GM21381 (cell line): ENCODE measurements around the gene PLPPR4.
"Not testable (repeated sequence)": the region's sequence is repeated elsewhere in the genome, so short reads cannot be mapped to it uniquely, and the experiment has no call there.

Experiments used
- ATAC-seq: cut with Tn5 transposase; IDR thresholded peaks from one replicate; pipeline ENCODE4 v1.9.1; 2021; ENCODE audit warnings: mild to moderate bottlenecking, moderate library complexity; ENCODE audit not compliant: unreplicated experiment

The PLPPR4 gene

GRCh38 chr1:99268021-99268420 is 3.7 kb downstream of the PLPPR4 start:
- ATAC-seq = no peak

DNA sequence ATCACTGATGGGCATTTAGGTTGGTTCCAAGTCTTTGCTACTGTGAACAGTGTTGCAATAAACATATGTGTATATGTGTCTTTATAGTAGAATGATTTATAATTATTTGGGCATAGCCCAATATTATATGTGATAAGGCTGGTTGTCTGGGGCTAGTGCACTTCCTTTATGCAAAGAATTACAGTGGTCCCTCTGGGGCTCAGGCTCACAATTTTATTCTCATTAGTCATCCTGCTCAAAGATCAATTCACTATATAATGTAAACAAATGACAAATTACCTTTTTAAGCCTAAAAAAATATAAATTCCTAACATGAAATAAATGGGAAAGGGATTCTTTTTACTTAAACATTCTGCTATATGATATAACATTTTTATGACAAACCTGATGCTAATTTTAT is 5.0 kb downstream of the PLPPR4 start:
- ATAC-seq = no peak

DNA sequence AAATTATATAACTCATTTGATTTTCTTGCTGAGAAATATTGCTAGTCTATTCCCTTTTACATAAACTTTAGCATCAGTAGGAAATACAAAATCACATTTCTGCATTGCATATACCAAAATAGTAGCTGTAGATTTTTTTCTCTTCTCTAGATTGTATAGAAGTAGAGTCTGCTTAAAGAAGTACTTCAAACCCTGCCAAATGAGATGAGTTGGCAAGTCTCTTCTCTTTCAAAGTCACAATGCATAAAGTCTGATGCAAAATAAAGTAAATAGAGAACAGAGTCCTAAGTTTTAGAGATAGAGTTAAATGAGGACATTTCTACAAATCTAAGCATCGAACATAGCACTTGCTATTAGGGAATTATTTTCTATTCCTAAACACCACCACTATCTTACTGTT is 6.4 kb downstream of the PLPPR4 start:
- ATAC-seq = no peak

DNA sequence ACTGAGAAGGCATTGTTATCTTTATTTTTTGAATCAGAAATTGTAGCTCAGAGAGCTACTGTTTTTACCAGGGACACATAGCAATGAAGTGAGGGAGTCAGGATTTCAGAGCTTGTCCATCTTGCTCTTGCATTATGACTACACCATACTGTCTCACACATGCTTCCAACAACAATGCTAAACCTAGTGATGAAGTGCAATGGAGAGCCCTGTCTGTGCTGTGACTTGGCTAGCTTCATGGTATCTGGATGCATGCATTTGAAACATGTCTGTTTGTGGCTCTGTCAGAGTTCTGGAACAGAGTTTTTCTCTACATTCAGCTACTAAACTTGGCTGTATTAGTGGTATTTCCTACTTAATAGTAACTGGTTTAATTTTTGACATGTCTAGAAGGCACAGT is 7.0 kb downstream of the PLPPR4 start:
- ATAC-seq = no peak

- no peak for ATAC-seq
These were observed 12.8 kb downstream of the PLPPR4 start for GRCh38 chr1:99277066-99277465.

DNA sequence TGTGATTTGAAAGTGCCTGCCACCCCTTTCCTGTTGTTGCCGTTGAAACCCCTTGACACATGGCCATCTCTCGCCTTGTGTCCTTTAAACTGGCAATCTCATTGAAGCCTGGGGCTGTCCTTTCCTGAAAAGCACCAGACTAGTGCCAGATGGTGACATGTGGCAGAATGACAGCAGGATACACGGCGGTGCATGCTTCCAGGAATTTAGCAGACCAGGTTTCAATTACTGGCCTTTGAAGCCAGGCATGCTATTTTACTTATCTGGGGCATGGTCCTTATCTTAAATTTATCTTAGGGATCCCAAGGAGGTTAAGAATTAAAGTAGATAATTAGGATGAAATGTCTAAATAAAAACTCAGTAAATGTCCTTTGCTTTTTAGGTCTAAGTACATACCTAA is 15.2 kb downstream of the PLPPR4 start:
- ATAC-seq = no peak

DNA sequence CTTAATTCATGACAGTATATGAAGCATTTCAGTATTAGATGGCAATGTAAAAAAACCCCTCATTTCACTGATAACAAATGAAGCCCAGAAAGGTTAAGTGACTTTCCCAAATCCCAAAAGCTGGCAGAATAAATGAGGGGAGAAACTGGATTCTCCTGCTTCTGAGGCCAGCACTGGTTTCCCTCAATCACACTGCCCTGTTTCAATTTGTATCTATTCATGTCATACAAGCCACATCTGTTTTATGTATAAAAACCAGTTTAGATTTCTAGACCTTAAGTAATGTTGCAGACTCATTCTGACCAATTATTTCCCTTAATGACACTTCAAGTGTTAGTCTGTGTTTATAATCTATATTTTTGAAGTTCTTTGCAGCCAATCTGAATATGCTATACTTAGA is 16.8 kb downstream of the PLPPR4 start:
- no peak for ATAC-seq

- ATAC-seq = no peak
These were observed 18.2 kb downstream of the PLPPR4 start for GRCh38 chr1:99282536-99282935.

GRCh38 chr1:99283521-99283920 is 19.2 kb downstream of the PLPPR4 start:
- ATAC-seq = not testable (repeated sequence)

GRCh38 chr1:99292886-99293285 is 28.6 kb downstream of the PLPPR4 start:
- ATAC-seq = no peak

DNA sequence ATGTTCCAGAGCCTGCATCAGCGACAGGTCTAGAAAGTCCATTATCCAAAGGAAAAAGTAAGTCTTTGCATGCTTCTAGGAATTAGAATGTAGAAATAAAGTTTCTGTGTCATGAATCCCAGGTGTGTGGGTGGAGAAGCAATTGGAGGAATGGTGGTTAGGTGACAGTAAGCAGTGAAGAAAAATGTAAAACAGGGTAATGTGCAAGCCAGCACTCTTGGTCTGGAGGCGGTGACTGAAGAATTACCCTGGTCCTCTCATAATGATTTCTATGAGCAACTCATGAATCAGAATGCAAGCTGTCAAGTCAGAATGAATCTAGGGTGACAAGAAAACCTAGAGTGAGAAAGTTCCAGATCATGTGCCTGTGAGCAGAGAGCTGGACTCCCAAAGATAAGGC is 33.6 kb downstream of the PLPPR4 start:
- ATAC-seq = no peak

- ATAC-seq = no peak
These were observed 40.5 kb downstream of the PLPPR4 start for GRCh38 chr1:99304725-99305282.

GRCh38 chr1:99305626-99306025 is 41.3 kb downstream of the PLPPR4 start:
- ATAC-seq = no peak

DNA sequence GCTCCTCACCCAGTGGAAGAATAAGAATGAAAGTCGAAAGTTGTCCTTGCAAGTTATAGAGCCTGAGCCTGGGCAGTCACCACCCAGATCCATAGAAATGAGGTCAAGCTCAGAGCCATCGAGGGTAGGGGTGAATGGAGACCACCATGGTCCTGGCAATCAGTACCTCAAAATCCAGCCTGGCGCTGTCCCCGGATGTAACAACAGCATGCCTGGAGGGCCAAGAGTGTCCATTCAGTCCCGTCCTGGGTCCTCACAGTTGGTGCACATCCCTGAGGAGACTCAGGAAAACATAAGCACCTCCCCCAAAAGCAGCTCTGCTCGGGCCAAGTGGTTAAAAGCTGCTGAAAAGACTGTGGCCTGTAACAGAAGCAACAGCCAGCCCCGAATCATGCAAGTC is 41.8 kb downstream of the PLPPR4 start:
- ATAC-seq = no peak

- no peak for ATAC-seq
These were observed 42.4 kb downstream of the PLPPR4 start for GRCh38 chr1:99306644-99307043.

DNA sequence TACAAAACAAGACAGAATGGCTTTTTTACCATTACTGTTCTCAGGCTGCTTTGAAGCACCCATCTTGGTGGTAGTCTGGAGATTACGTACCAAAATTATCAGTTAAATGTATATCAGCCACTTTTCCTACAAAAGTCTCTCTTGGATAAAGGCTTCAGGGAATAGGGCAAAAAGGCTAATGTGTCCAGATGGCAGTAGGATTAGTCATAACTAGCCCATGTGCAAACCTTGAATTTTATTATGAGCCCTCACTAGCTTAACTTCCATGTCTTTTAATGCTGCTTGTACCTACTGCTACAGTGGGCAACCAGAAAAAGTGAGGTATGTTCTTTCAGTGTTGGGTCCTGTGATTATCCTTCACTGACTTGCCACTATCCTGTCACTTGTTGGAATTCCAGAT is 51.0 kb downstream of the PLPPR4 start:
- ATAC-seq = no peak

GRCh38 chr1:99326215-99326949 is 62.1 kb downstream of the PLPPR4 start:
- ATAC-seq = no peak

- no peak for ATAC-seq
These were observed 63.1 kb downstream of the PLPPR4 start for GRCh38 chr1:99327357-99327756.

GRCh38 chr1:99328171-99328570 is 63.9 kb downstream of the PLPPR4 start:
- ATAC-seq = no peak

- no peak for ATAC-seq
These were observed 66.8 kb downstream of the PLPPR4 start for GRCh38 chr1:99331083-99331482.

DNA sequence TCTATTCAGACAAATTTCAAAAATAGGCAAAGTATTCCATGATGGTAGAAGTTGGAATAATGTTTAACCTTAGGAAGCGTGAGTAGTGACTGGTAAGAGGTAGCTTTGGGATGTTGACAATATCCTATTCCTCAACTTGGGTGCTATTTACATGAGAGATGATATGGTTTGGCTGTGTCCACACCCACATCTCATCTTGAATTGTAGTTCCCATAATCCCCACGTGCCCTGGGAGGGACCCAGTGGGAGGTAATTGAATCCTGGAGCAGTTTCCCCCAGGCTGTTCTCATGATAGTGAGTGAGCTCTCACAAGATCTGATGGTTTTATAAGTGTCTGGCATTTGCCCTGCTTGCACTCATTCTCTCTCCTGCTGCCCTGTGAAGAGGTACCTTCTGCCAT is 67.3 kb downstream of the PLPPR4 start:
- ATAC-seq = no peak

DNA sequence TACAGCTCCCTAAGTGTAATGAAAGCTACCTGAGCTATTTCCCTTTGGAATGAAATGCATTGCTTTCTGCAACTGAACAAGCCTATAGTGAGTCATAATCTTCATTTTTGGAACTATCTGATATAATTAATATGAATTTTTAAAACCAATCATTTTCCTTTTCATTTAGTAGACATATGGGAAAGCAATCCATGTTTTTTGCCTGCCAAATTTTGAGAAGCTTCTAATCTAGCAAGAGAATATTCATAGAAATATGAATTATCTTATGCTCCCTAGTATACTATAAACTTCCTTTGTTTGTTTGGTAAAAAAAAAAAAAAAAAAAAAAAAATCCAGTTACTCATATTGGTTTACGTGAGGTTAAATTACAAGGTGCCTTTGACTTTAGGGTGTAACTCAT is 68.3 kb downstream of the PLPPR4 start:
- no peak for ATAC-seq

DNA sequence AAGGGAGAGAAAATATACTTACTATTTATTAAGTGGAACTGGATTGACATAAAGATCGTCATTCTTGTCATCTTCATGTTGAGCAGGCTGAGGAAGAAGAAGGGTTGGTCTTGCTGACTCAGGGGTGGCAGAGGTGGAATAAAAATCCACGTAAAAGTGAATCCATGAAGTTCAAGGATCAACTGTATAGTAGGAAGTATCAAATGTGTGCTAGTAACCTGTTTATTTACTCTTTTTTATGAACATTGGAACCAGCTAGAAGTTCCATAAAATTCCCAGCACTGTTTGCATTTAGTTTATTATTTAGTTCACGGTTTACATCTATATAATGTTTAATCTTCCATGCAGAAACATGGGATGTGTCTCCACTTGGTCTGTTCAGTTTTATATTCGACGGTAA is 70.7 kb downstream of the PLPPR4 start:
- no peak for ATAC-seq
